ENCODE results near the gene ADCY9. TPM values are rescaled to one million over a fixed set of nuclear protein-coding genes. Genes with fewer than 3 reads are reported as not detected.

Gene ADCY9
- total and polyA plus RNA-seq, 2 experiments from 2014 or later: 1.9 to 21.9 TPM

- 86 to 88% methylated on average over 10 of the region's 10 CpGs for WGBS, 2 experiments (ENCODE audit: low coverage in 1 of 2, low lambda C conversion rate in 2 of 2, missing lambda C conversion rate in 2 of 2)
- Histone ChIP-seq H3K27ac (no peak overlapping the region), H3K4me3 (no peak overlapping the region), H4K20me1 (ENCODE audit: insufficient read depth) (no peaks in the 10 kb centered on the region), H3K27me3 (replicated peaks; ENCODE audit: insufficient read depth) (no peaks in the 10 kb centered on the region), H3K4me2 (ENCODE audit: unreplicated experiment) (no peak overlapping the region), H3K9ac (no peak overlapping the region), H3F3A (ENCODE audit: insufficient read depth) (no peaks in the 10 kb centered on the region), H3K4me1 (ENCODE audit: insufficient read depth) (no peaks in the 10 kb centered on the region), H3K9me2 (ENCODE audit: insufficient read depth) (no peaks in the 10 kb centered on the region), H3K79me2 (ENCODE audit: insufficient read depth) (no peaks in the 10 kb centered on the region), H3K9me3 (ENCODE audit: low read depth) (no peaks in the 10 kb centered on the region), H3K36me3 (ENCODE audit: low read depth) (no peaks in the 10 kb centered on the region), H2AFZ (no peak overlapping the region)
- in situ Hi-C loops (cut with MboI): no loop called here
- TF ChIP-seq EZH2phosphoT487 (IDR thresholded peaks at IDR 0.05; ENCODE audit: insufficient read depth, low read depth): no peak
- TF ChIP-seq EZH2 (IDR thresholded peaks at IDR 0.05; ENCODE audit: insufficient read depth, poor library complexity, severe bottlenecking): no peak
- no peak for DNase-seq
These were observed 17.7 kb upstream of the ADCY9 start for GRCh38 chr16:4133897-4134372.

- Histone ChIP-seq H3K36me3 (ENCODE audit: low read depth) (no peaks in the 10 kb centered on the region), H4K20me1 (ENCODE audit: insufficient read depth) (no peaks in the 10 kb centered on the region), H3K9me3 (ENCODE audit: low read depth) (no peaks in the 10 kb centered on the region), H3K9ac (no peak overlapping the region), H3K4me2 (ENCODE audit: unreplicated experiment) (no peak overlapping the region), H3K27me3 (replicated peaks; ENCODE audit: insufficient read depth) (no peaks in the 10 kb centered on the region), H3F3A (ENCODE audit: insufficient read depth) (no peaks in the 10 kb centered on the region), H3K27ac (no peak overlapping the region), H3K79me2 (ENCODE audit: insufficient read depth) (no peaks in the 10 kb centered on the region), H3K9me2 (ENCODE audit: insufficient read depth) (no peaks in the 10 kb centered on the region), H2AFZ (no peak overlapping the region), H3K4me1 (ENCODE audit: insufficient read depth) (no peaks in the 10 kb centered on the region), H3K4me3 (no peak overlapping the region)
- WGBS, 2 experiments (ENCODE audit: low coverage in 1 of 2, low lambda C conversion rate in 2 of 2, missing lambda C conversion rate in 2 of 2): 56% methylated on average over 13 of the region's 13 CpGs
- in situ Hi-C loops (cut with MboI): no loop called here
- TF ChIP-seq EZH2phosphoT487 (IDR thresholded peaks at IDR 0.05; ENCODE audit: insufficient read depth, low read depth) (no peak), EZH2 (IDR thresholded peaks at IDR 0.05; ENCODE audit: insufficient read depth, poor library complexity, severe bottlenecking) (no peak)
- DNase-seq: no peak
These were observed 15.4 kb upstream of the ADCY9 start for GRCh38 chr16:4131621-4132020.

DNA sequence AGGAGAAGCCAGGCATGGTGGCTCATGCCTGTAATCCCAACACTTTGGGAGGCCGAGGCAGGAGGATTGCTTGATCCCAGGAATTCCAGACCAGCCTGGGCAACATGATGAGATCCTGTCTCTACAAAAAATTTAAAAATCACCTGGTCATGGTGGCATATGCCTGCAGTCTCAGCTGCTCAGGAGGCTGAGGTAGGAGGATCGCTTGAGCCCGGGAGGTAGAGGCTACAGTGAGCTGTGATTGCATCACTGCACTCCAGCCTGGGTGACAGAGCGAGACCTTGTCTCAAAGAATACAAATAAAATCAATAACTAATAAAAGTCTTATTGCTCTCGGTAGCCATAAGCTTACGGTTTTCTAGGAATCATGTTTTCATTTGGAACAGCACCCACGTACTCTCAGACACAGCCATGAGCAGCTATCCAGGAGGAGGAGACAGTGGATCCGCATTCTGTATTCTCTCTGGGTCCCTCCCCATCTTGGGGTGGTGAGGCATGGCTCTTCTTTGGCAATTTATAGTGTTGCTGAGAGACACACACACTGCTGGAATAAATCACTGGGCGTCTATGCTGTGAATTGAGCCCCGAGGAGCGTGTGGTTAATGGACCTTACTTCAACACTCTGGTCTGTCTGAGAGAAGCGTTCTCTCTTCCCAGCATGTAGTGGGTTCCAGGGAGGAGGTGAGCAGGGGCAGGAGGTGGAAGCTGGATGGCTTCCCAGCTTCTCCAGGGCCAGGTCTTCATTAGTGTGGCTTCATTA is 8.5 kb upstream of the ADCY9 start:
- H4K20me1 ChIP-seq (ENCODE audit: insufficient read depth): no peaks in the 10 kb centered on the region
- H2AFZ ChIP-seq: no peak overlapping the region
- H3K36me3 ChIP-seq (ENCODE audit: low read depth): no peaks in the 10 kb centered on the region
- in situ Hi-C loops (cut with MboI): no loop called here
- H3K9me3 ChIP-seq (ENCODE audit: low read depth): no peaks in the 10 kb centered on the region
- H3K4me3 ChIP-seq: no peak overlapping the region
- H3K27ac ChIP-seq: no peak overlapping the region
- H3K9me2 ChIP-seq (ENCODE audit: insufficient read depth): no peaks in the 10 kb centered on the region
- H3K9ac ChIP-seq: no peak overlapping the region
- H3K4me1 ChIP-seq (ENCODE audit: insufficient read depth): no peaks in the 10 kb centered on the region
- TF ChIP-seq EZH2phosphoT487 (IDR thresholded peaks at IDR 0.05; ENCODE audit: insufficient read depth, low read depth) (no peak), EZH2 (IDR thresholded peaks at IDR 0.05; ENCODE audit: insufficient read depth, poor library complexity, severe bottlenecking) (no peak)
- H3K27me3 ChIP-seq (replicated peaks; ENCODE audit: insufficient read depth): no peaks in the 10 kb centered on the region
- no peak for DNase-seq
- H3K79me2 ChIP-seq (ENCODE audit: insufficient read depth): no peaks in the 10 kb centered on the region
- no peak overlapping the region for H3K4me2 ChIP-seq (ENCODE audit: unreplicated experiment)
- 57 to 61% methylated on average over 12 of the region's 12 CpGs for WGBS, 2 experiments (ENCODE audit: low coverage in 1 of 2, low lambda C conversion rate in 2 of 2, missing lambda C conversion rate in 2 of 2)
- H3F3A ChIP-seq (ENCODE audit: insufficient read depth): no peaks in the 10 kb centered on the region

- Histone ChIP-seq H3K9ac (no peak overlapping the region), H3K4me1 (ENCODE audit: insufficient read depth) (no peaks in the 10 kb centered on the region), H4K20me1 (ENCODE audit: insufficient read depth) (no peaks in the 10 kb centered on the region), H3K9me2 (ENCODE audit: insufficient read depth) (no peaks in the 10 kb centered on the region), H3K36me3 (ENCODE audit: low read depth) (no peaks in the 10 kb centered on the region), H3K4me2 (ENCODE audit: unreplicated experiment) (no peak overlapping the region), H2AFZ (no peak overlapping the region), H3F3A (ENCODE audit: insufficient read depth) (no peaks in the 10 kb centered on the region), H3K9me3 (ENCODE audit: low read depth) (no peaks in the 10 kb centered on the region), H3K79me2 (ENCODE audit: insufficient read depth) (no peaks in the 10 kb centered on the region), H3K27ac (no peak overlapping the region), H3K4me3 (no peak overlapping the region), H3K27me3 (replicated peaks; ENCODE audit: insufficient read depth) (no peaks in the 10 kb centered on the region)
- no peak for TF ChIP-seq EZH2 (IDR thresholded peaks at IDR 0.05; ENCODE audit: insufficient read depth, poor library complexity, severe bottlenecking)
- no peak for TF ChIP-seq EZH2phosphoT487 (IDR thresholded peaks at IDR 0.05; ENCODE audit: insufficient read depth, low read depth)
- 69 to 74% methylated on average over 16 of the region's 16 CpGs for WGBS, 2 experiments (ENCODE audit: low coverage in 1 of 2, low lambda C conversion rate in 2 of 2, missing lambda C conversion rate in 2 of 2)
- in situ Hi-C loops (cut with MboI): no loop called here
- peak; percentile 27 for DNase-seq
These were observed 7.5 kb upstream of the ADCY9 start for GRCh38 chr16:4123616-4124300.
